ENCODE data around the gene HCST. TPM values are rescaled to one million over a fixed set of nuclear protein-coding genes. Genes with fewer than 3 reads are reported as not detected.
A peak's percentile ranks its signal among the peaks of the same experiment; 100 is the strongest.
"Not testable (repeated sequence)": the region's sequence is repeated elsewhere in the genome, so short reads cannot be mapped to it uniquely, and the experiment has no call there.

Gene HCST
- total RNA-seq, 1 experiment from 2014 or later: not detected

GRCh38 chr19:35903550-35904179, 1.3 kb downstream of the HCST start:
- DNase-seq (ENCODE audit: extremely low read depth, low read depth): peak; percentile 13

- no peak for DNase-seq (ENCODE audit: extremely low read depth, low read depth)
Measured at GRCh38 chr19:35904311-35905068, 2.2 kb downstream of the HCST start.

GRCh38 chr19:35905178-35905727, 2.9 kb downstream of the HCST start:
- no peak for DNase-seq (ENCODE audit: extremely low read depth, low read depth)

- no peak for DNase-seq (ENCODE audit: extremely low read depth, low read depth)
Measured at GRCh38 chr19:35907377-35907745, 5.0 kb downstream of the HCST start.

GRCh38 chr19:35908010-35908441, 5.7 kb downstream of the HCST start, which contains the start of gene TYROBP:
TYROBP (minus strand) TSS chr19:35908295; CDS start chr19:35908228, 67 bp downstream.
- no peak for DNase-seq (ENCODE audit: extremely low read depth, low read depth)

GRCh38 chr19:35908973-35909683, 6.8 kb downstream of the HCST start:
- no peak for DNase-seq (ENCODE audit: extremely low read depth, low read depth)

GRCh38 chr19:35909684-35910035, 7.3 kb downstream of the HCST start:
- no peak for DNase-seq (ENCODE audit: extremely low read depth, low read depth)

GRCh38 chr19:35910355-35910754, 8.0 kb downstream of the HCST start:
- not testable (repeated sequence) for DNase-seq (ENCODE audit: extremely low read depth, low read depth)

- DNase-seq (ENCODE audit: extremely low read depth, low read depth): no peak
Measured at GRCh38 chr19:35911173-35911572, 8.8 kb downstream of the HCST start.

GRCh38 chr19:35911790-35912189, 9.5 kb downstream of the HCST start:
- no peak for DNase-seq (ENCODE audit: extremely low read depth, low read depth)

GRCh38 chr19:35913589-35913988, 11.3 kb downstream of the HCST start:
- DNase-seq (ENCODE audit: extremely low read depth, low read depth): no peak

GRCh38 chr19:35915443-35915842, 13.1 kb downstream of the HCST start:
- DNase-seq (ENCODE audit: extremely low read depth, low read depth): no peak

GRCh38 chr19:35919306-35919705, 17.0 kb downstream of the HCST start:
- DNase-seq (ENCODE audit: extremely low read depth, low read depth): no peak

GRCh38 chr19:35921012-35921411, 18.7 kb downstream of the HCST start:
- no peak for DNase-seq (ENCODE audit: extremely low read depth, low read depth)

- DNase-seq (ENCODE audit: extremely low read depth, low read depth): no peak
Measured at GRCh38 chr19:35925501-35925900, 23.2 kb downstream of the HCST start.

GRCh38 chr19:35928507-35928906, 26.2 kb downstream of the HCST start:
- no peak for DNase-seq (ENCODE audit: extremely low read depth, low read depth)

GRCh38 chr19:35929876-35930275, 27.5 kb downstream of the HCST start:
- DNase-seq (ENCODE audit: extremely low read depth, low read depth): no peak

GRCh38 chr19:35931161-35931873, 29.0 kb downstream of the HCST start:
- peak; percentile 99 for DNase-seq (ENCODE audit: extremely low read depth, low read depth)

- DNase-seq (ENCODE audit: extremely low read depth, low read depth): no peak
Measured at GRCh38 chr19:35931874-35932202, 29.5 kb downstream of the HCST start.

GRCh38 chr19:35932291-35932936, 30.1 kb downstream of the HCST start:
- DNase-seq (ENCODE audit: extremely low read depth, low read depth): no peak
